Smooth muscle cell (in vitro differentiated cells): ENCODE data around the gene HDAC4. TPM values are rescaled to one million over a fixed set of nuclear protein-coding genes. Genes with fewer than 3 reads are reported as not detected.

Experiments used
- DNase-seq: peaks from one replicate; lab custom pipeline; 2025; ENCODE audit not compliant: unreplicated experiment; lab: John Stamatoyannopoulos, UW
- H2AFZ ChIP-seq: fragments of 200-600 bp; sonication (generic); 2 replicates; pipeline ENCODE4 v1.6.0; 2016; ENCODE audit warnings: antibody characterized with exemption, low read depth, mild to moderate bottlenecking
- H3F3A ChIP-seq: fragments of 200-600 bp; sonication (generic); 2 replicates; pipeline ENCODE4 v1.6.0; 2017; ENCODE audit warnings: antibody characterized with exemption, low read depth
- H3K27ac ChIP-seq: fragments of 200-600 bp; sonication (generic); 2 replicates; pipeline ENCODE4 v1.5.1; 2016; ENCODE audit warnings: low read depth, mild to moderate bottlenecking
- H3K27me3 ChIP-seq: fragments of 200-600 bp; sonication (generic); 2 replicates; pipeline ENCODE4 v1.6.1; 2016; ENCODE audit warnings: low read depth, mild to moderate bottlenecking
- H3K36me3 ChIP-seq: fragments of 200-600 bp; sonication (generic); 2 replicates; pipeline ENCODE4 v1.5.1; 2016; ENCODE audit warnings: low read depth
- H3K4me1 ChIP-seq: fragments of 200-600 bp; sonication (generic); 2 replicates; pipeline ENCODE4 v1.5.1; 2016; ENCODE audit warnings: low read depth
- H3K4me2 ChIP-seq: fragments of 200-600 bp; sonication (generic); 2 replicates; pipeline ENCODE4 v1.6.0; 2016; ENCODE audit warnings: mild to moderate bottlenecking
- H3K4me3 ChIP-seq: fragments of 200-600 bp; sonication (generic); 2 replicates; pipeline ENCODE4 v1.5.1; 2016; ENCODE audit warnings: mild to moderate bottlenecking
- H3K79me2 ChIP-seq: fragments of 200-600 bp; sonication (generic); 2 replicates; pipeline ENCODE4 v1.6.0; 2016; ENCODE audit warnings: low read depth, mild to moderate bottlenecking
- H3K9ac ChIP-seq: fragments of 200-600 bp; sonication (generic); 2 replicates; pipeline ENCODE4 v1.6.0; 2016; ENCODE audit warnings: low read depth
- H3K9me3 ChIP-seq: fragments of 200-600 bp; sonication (generic); replicated peaks from 2 replicates; pipeline ENCODE4 v1.5.1; 2016; ENCODE audit warnings: low read depth
- H4K20me1 ChIP-seq: fragments of 200-600 bp; sonication (generic); 2 replicates; pipeline ENCODE4 v1.6.0; 2016; ENCODE audit warnings: low read depth
- WGBS: methylation state at CpG from one replicate; pipeline ENCODE4 v1.1.7; 2016; ENCODE audit warnings: low lambda C conversion rate; 5-methylcytosine and 5-hydroxymethylcytosine counted together
- polyA plus RNA-seq: library from polyadenylated mRNA; unstranded; fragments of >200 nt; fragmentation: Nextera tagmentation; extraction: Ambion mirVana; gene quantifications from 2 replicates; pipeline ENCODE4 v1.2.1, GENCODE V29; 2016
- total RNA-seq: library from RNA; depleted of rRNA; stranded (reverse); fragments of >200 nt; gene quantifications from 2 replicates; pipeline ENCODE4 v1.2.3, GENCODE V29; 2014
- TF ChIP-seq, protein P1 (sequence below): fragments of 200-600 bp; sonication (generic); IDR thresholded peaks from 2 replicates; pipeline ENCODE4 v1.5.1; 2017; ENCODE audit warnings: borderline replicate concordance, mild to moderate bottlenecking, antibody characterized with exemption; ENCODE audit not compliant: insufficient read depth, poor library complexity, severe bottlenecking

The HDAC4 gene
- total and polyA plus RNA-seq, 2 experiments from 2014 or later, result 6.2 to 35.7 TPM

DNA sequence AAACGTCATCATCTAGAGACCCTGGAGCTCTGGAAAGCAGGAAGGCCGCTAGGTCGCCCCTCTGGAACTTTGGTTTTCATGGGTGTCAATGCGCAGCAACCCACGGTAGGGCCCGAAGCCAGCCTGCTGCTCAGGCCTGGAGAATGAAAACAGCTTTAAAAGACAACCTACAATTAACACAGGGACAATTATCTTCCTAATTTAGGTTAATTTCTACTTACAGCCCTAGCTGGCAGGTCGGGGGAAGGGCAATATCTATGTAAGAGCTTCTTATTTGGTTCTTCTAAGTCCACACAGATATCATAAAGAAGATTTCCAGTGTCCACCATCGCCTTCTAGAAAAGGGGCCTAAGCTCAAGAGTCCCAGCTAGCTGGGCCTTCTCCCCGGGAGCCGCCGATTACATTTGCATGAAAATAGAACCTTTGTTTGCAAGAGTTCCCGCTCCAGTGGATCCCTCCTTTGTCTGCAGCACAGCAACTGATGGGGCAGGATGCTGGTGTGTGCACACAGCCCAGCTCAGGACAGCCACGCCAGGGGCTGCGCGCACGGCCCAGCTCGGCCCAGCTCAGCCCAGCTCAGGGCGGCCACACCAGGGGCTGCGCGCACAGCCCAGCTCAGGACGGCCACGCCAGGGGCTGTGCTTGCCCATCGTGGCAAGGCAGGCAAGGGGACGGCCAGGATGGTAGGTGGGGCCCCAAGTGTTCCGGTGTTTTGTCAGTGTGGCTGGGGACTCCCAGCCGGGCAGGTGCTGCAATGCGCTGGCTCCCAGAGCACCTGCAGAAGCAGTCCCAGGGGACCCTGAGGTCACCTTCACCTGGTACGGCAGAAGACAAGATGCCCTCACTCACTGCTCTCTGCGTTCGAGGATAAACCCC is 109.1 kb downstream of the HDAC4 start:
- H3F3A ChIP-seq, result no peaks in the 10 kb centered on the region
- H3K4me3 ChIP-seq, result no peak overlapping the region
- no peak for DNase-seq
- H3K27ac ChIP-seq, result no peak overlapping the region
- peaks cover 23% of the 10 kb centered on the region for H3K79me2 ChIP-seq
- peaks cover 70% of the 10 kb centered on the region for H3K4me1 ChIP-seq
- WGBS, result 84% methylated on average over 30 of the region's 30 CpGs
- H4K20me1 ChIP-seq, result peaks cover 58% of the 10 kb centered on the region
- H3K9ac ChIP-seq, result no peak overlapping the region
- no peaks in the 10 kb centered on the region for H3K27me3 ChIP-seq
- TF ChIP-seq, protein P1, sequence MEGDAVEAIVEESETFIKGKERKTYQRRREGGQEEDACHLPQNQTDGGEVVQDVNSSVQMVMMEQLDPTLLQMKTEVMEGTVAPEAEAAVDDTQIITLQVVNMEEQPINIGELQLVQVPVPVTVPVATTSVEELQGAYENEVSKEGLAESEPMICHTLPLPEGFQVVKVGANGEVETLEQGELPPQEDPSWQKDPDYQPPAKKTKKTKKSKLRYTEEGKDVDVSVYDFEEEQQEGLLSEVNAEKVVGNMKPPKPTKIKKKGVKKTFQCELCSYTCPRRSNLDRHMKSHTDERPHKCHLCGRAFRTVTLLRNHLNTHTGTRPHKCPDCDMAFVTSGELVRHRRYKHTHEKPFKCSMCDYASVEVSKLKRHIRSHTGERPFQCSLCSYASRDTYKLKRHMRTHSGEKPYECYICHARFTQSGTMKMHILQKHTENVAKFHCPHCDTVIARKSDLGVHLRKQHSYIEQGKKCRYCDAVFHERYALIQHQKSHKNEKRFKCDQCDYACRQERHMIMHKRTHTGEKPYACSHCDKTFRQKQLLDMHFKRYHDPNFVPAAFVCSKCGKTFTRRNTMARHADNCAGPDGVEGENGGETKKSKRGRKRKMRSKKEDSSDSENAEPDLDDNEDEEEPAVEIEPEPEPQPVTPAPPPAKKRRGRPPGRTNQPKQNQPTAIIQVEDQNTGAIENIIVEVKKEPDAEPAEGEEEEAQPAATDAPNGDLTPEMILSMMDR, result no peak
- H3K4me2 ChIP-seq, result no peak overlapping the region
- no peak overlapping the region for H2AFZ ChIP-seq
- no peaks in the 10 kb centered on the region for H3K36me3 ChIP-seq
- no peaks in the 10 kb centered on the region for H3K9me3 ChIP-seq

DNA sequence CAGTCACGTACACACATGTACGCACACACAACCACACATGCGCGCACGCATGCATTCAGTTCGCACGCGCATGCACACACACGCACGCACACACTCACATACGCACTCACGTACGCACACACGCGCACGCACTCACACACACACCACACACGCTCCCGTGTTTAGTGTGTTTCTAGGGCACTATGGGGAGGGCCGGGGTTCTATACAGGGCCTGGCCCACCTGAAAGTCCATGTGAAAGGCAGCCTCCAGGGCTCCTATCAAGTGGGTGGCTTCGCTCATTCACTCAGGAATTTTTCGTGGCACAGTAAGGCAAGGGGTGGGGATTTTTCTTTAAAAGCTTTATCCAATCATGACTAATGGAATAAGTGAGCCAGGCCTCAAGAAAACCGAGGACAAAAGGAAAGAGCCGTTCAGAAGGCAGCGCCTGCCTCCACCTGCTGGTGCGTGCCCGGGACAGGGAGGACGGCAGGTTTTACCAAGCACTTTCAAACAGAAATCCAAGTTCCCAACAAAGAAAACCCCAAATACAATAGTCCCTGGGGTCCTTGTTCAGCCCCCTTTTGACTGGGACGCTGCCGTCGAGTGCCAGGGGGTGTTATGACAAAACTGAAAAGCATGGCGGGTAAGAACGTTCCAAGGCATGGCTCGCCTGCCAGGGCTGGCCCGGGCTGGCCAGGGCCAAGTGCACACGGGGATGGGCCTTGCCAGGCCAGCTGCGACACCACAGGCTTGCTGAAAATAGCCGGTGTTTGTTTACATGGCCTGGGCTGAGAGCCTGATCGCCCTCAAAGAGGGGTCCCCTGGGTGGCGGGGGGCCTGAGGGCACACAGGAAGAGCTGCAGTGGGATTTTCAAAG is 110.0 kb downstream of the HDAC4 start:
- Histone ChIP-seq H3K79me2 (peaks cover 31% of the 10 kb centered on the region), H3K9me3 (no peaks in the 10 kb centered on the region), H3K4me2 (peak overlapping the region; percentile 60), H3K4me1 (peaks cover 68% of the 10 kb centered on the region), H4K20me1 (peaks cover 51% of the 10 kb centered on the region), H3K9ac (no peak overlapping the region), H3F3A (no peaks in the 10 kb centered on the region), H2AFZ (no peak overlapping the region), H3K27ac (no peak overlapping the region), H3K27me3 (no peaks in the 10 kb centered on the region), H3K36me3 (no peaks in the 10 kb centered on the region), H3K4me3 (no peak overlapping the region)
- 84% methylated on average over 39 of the region's 39 CpGs for WGBS
- no peak for DNase-seq
- TF ChIP-seq, protein P1, result peak; percentile 43

DNA sequence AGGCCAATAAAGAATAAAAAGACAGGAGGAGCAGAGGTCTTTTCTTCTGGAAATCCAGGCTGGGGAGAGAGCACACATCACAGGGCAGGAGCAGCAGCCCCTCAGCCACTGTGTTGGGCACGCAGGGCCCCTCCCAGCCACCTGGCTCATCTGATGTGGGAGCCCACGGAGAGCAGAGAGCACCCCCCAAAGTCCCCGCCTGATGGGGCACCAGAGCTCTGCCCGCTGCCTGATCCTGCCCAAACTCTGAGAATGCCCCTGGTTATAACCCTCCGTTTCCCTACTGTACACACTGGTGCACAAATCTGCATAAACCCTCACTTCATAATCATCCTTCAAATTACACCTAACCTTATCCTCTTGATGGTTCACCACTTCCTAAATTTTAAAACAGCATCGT is 111.3 kb downstream of the HDAC4 start:
- Histone ChIP-seq H3F3A (no peaks in the 10 kb centered on the region), H3K79me2 (peaks cover 35% of the 10 kb centered on the region), H2AFZ (no peak overlapping the region), H3K9ac (peak overlapping the region; percentile 0), H3K27ac (peak overlapping the region; percentile 59), H3K27me3 (no peaks in the 10 kb centered on the region), H3K4me2 (peak overlapping the region; percentile 82), H3K4me3 (no peak overlapping the region), H4K20me1 (peaks cover 49% of the 10 kb centered on the region), H3K9me3 (no peaks in the 10 kb centered on the region), H3K4me1 (peaks cover 70% of the 10 kb centered on the region), H3K36me3 (no peaks in the 10 kb centered on the region)
- DNase-seq, result no peak
- 91% methylated on average over 6 of the region's 6 CpGs for WGBS
- TF ChIP-seq, protein P1, result no peak
